Fibroblast of skin of scalp (primary cell): Measurements from ENCODE around the gene MGRN1.

ENCODE experiments used
- DNase-seq: peaks from one replicate; pipeline ENCODE4 v3.0.0-alpha.2; 2013

MGRN1 gene

DNA sequence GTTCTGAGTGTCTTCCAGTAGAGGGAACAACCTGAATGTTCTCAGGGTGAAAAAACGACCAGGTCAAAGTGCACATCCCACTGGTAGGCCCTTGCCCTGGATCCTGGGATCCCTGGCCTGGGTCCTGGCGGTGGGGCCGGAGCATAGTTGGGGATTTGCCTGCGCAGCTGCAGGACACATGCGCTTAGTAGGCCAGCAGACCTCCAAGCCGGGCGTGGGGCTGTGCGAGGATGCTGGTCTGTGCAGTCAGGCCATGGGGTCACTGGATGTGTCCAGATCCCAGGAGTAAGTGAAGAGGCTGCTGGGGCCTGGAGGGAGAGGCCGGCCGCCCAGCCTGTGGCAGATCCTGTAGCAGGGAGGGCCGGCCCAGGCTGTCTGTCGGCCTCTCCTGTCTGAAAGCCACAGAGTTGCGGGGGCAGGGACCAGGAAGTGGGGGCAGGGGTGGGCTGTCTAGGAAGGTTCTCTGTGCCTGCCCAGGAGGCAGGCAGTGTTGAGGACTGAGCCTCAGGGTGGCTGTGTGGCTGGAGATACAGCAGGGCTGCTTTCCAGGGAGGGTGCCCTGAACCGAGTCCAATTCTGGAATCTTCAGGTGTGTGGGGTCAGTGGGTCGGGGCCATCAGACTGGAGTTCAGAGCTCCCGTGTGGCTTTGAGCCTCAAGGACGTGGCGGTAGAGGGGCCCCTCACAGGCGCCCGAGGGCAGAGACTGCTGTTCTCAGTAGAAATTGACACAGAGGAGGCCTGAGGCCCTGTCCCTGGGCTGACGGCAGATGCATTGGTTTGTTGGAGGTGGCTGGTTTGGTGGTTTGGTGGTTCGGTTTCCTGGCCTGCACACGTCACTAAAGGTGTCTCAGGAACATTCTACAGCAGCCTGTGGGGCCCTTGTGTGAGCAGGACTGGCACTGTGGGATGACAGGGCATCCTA lies 51.5 kb downstream of the MGRN1 start:
- DNase-seq = no peak

DNA sequence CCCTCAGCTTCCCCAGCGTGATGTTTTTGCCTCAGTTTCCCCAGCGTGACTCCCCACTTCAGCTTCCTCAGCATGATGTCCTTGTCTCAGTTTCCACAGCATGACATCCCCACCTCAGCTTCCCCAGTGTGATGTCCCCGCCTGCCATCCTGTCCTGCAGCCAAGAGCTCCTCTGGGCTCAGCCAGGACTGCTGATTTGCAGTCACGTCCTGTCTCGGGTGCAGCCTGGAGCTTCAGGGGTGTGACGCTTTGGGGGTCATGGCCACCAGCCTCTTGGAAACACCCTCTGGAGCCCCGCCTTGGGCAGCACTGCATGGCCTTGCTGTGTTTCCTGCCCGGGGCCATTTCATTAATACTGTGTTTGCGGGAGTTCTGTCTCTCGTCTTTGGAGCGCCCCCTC lies 52.2 kb downstream of the MGRN1 start:
- DNase-seq = no peak

DNA sequence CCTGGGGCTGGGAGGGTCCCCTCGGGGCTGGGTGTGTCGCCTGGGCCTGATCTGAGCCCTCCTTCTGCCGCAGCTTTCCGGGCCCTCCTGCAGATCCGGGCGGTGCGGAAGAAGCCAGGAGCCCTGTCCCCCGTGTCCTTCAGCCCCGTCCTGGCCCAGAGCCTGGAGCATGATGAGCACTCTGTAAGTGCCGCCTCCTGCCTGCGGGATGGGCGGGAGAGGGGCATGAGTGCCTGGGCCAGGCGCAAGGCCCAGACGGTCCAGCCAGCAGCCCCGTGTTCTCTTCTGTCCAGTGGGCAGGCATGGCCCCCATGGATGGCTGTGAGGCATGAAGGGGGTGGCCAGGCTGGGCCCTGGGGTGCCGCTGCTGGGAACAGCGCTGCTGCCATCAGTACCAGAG lies 52.8 kb downstream of the MGRN1 start:
- DNase-seq = no peak

DNA sequence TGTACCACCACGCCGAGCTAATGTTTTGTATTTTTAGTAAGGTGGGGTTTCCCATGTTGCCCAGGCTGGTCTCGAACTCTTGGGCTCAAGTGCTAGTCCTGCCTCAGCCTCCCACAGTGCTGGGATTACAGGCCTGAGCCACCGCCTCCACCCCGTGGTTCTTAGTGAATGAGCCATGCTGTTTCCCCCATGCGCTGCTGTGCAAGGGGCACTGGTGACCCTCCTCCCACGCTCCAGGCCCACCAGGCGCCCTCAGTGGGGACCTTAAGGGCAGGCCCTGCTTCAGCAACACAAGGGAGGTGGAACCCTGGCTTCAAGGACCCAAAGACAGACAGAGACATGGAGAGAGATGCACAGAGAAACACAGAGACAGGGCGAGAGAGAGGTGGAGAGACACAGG lies 53.4 kb downstream of the MGRN1 start:
- no peak for DNase-seq

DNA sequence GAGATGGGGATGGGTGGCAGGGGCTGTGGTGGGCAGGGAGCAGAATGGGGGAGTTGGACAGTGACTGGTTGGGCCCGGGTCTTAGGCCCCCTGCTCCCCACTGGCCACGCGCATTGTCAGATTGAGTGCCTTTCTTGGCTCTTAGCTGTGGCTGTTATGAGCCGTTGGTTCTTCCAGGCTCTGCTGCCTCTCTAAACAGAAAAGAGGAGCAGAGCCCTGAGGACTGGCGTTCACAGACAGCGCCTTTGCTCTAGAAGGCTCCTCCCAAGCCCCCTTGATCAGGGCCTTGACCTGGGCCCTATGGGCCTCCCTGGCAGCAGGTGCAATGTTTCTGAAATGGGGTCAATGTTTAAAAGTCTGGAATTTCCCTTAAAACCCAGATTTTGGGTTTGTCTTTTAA lies 54.0 kb downstream of the MGRN1 start:
- DNase-seq = no peak

DNA sequence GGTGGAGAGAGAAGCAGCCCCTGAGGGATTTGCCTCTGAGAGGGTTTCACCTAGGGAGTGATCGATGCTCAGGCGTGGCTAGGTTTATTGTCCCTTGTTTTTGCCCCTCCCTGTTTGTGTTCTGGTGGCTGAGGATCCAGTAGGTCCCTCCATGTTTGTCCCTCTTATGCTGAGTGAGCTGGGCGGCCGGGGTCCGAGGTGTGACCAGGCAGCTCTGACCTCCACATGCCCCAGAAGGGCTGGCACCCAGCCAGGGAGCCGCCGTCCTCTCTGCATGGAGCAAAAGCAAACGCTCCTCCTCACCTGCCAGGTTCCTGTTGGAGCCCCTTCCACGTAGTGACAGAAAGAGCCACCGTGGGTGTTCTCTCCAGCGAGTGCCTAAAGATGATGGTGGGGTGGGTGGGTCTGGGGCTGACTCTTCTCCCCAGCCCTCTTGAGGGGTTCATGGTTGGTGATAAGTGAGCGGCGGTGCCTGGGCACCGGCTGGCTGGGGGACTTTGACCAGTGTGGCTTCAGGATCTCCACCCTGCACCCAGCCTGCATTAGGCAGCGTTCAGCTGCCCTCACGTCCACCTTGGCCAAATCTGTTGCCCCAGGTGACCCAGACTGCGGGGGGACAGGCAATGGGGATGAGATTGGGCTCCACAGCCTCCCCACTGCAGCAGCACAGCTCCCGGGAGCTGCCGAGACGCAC lies 54.7 kb downstream of the MGRN1 start:
- DNase-seq = no peak

DNA sequence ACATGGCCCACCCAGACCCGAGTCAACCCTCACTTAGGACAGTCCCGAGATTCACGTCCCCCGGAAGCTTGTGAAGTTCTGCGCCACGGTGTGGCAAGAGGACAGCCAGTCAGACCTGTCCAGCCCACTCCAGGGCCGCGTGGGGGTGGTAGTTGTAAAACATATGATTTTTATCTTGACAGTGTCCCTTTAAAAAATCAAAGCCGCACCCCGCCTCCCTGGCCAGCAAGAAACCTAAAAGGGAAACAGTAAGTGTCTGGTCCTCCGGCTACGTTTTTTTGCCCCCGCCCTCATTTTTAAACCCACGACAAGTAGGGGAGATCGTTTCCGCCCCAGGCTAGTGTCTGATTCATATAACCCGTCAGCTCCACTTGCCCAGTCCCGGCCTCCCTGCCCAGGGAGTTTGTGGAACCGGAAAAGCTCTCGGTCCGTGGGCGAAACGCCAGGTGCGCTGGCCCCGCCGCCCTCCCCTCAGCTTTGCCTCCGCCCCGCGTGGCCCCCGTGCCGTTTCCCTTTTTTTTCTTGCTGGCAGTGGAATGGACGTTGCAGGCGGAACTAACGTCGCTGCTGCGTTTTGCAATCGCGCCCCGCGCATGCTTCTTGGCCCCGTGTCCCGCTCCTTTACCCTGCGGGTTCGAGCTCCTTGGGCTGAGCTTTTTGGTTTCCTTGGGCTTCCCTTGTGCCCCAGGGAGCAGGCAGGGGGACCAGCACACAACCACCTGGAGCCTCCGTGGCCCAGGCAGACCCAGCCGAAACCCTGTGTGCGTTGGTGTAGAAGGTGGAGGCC lies 55.4 kb downstream of the MGRN1 start:
- no peak for DNase-seq

DNA sequence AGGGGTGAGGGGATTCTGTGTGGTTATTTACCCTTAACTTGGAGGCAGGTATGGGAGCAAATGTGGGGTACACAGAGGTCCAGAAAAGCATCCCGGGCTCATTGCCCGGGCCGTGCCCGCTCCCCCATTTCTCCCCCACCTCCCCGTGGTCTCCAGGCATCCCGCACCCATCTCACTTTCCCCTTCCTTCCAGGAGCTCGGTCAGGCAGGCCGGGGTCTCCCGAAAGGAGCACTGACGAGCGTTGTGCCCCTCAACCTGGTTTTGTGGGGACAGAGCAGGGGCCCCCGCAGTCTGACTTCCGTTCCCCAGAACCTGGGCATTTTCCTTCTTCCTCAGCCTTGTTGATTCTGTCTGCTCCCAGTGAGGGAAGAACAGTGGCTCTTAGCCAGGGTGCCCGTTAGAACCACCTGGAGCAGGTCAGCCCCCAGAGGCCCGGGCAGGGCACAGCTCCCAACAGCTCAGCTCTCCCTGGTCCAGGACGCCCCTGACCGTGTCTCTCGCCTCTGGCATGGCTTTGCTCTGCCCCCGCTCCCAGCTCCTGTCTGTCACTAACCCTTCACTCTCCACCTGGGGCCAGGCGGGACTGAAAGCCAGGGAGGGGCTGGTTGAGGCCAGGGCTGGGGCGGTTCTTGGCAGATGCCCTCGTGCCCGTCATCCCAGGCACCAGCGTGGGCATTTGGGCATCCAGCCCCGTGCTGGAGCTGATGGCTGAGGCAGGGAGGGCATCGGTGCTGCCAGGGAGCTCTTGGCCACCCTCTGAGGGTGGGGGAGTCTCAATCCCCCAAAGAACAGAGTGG lies 56.2 kb downstream of the MGRN1 start:
- no peak for DNase-seq

DNA sequence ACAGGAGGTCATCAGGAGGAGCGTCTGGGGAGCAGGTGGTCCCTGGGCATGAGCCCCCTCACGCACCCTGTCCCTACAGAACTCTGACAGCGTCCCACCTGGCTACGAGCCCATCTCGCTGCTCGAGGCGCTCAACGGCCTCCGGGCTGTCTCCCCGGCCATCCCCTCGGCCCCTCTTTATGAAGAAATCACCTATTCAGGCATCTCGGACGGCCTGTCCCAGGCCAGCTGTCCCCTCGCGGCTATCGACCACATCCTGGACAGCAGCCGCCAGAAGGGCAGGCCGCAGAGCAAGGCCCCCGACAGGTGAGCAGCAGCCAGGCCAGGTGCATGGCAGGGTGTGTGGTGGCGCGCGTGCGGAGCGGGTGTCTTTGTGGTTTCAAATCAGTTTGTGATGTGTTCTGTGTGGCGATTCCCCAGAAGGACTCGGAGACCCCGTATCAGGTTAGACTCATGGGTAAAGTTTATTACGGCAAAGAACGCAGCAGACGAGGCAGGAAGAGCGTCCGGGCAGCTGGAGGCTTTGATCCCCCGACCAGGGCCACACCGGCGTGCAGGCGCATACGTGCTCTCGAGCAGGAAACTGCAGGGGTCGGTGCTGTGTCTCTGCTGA lies 57.0 kb downstream of the MGRN1 start:
- no peak for DNase-seq

DNA sequence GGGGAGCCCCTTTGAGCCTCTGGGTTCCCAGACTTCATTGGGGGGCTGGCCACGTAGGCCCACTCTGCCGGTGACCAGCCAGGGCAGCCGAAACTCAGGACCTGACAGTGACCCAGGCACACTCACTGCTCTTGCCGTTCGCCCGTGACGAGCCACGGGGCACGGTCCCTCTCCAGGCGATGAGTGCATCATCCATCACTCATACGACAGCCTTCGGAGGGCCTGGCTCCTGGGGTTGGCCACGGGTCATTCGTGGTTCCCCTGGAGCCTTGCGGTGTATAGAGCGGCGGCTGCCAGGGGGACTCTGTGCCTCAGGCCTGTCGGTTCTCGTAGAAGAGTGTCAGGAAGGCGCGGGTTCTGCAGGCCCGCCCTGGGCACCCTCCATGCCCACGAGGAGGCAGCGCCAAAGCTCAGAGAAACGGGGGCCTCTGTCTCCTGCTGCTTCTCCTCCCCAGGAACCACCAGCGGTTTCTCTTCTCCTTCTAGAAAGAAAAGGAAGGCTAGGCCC lies 57.5 kb downstream of the MGRN1 start:
- no peak for DNase-seq

DNA sequence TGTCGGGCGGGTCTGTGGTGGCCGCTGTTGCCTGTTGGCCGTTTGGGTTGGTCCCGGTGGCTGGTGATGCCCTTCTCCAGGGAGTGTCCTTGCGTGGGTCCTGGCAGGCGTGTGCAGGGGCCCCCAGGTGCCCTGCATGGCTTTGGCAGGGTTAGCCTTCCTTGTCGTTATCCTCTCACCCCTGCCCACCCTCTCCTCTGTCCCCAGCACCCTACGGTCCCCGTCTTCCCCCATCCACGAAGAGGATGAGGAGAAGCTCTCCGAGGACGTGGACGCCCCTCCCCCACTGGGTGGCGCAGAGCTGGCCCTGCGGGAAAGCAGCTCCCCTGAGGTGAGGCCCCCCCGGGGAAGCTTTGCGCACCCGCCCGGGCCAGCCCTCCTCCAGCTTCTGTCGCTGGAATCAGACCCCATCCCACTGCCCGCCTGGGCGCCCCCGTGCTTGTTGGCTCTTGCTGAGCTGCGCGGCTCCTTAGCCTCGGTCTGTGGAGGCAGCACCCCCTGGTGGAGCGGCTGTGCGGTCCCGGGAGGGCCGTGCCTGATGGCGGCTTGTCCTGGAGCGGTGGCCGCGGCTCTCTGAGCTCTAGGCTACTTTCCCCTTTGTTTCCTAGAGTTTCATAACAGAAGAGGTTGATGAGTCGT lies 58.1 kb downstream of the MGRN1 start:
- DNase-seq = no peak

DNA sequence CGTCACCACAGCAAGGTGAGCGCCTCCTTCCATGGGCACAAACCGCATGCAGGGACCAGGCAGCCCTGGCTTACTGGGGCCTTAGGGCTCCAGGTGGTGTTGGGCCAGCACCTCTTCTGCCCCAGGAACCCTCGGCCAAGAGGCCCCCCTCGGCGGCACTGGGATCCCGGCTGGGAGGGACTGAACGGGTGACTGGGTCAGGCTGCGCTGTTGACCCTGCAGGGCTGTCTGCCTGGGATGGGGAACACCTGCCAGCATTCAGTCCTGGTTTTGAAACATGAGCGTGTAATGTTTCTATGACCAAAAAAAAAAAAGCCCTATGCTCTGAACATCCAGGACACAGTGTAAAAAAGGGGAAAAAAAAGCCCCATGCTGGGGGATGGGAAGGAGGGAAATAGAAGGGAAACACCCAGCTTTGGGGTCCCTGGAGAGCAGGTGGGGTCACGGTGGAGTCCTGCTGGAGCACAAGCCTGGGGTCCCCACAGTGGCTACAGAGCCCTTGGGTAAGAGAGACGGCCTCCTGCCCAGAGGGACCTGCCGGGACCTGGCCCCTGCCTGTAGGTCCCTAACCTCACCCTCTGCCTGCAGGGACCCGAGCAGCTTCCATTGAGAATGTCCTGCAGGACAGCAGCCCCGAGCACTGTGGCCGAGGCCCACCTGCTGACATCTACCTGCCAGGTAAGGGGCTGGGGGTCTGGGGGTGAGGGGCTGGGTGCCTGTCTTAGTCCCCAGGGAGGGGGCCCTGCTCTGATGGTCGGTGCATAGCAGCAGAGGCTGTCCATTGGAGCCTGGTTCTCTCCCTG lies 58.8 kb downstream of the MGRN1 start:
- no peak for DNase-seq

DNA sequence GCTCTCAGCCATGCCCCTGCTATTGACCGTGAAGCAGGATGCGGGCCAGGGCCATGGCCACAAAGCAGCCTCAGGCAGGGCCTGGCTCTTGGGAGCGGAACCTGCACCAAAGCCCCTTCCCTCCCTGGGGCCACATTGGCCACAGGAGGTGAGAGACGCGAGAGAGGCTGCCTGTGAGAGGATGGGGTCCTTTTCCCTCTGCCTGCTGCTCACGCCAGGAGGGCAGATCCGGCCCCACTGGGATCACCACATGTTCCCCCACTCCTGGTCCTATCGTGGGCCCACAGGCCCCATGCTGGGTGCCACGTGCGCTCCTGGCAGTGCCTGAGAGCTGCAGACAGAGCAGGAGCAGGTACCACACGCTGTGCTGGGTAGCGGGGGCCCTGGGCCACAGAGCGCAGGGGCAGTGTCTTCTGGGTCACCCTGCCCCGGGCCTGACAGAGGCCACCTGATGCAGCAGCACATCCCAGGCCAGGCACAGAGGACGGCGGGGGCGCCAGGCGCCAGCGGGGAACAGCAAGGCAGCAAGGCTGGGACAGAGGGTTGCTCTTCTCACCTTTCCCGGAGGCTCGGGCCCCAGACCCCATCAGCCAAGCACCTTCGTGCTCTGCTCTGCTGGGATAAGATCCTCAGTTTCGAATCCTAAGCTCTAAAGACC lies 59.6 kb downstream of the MGRN1 start:
- DNase-seq = no peak

DNA sequence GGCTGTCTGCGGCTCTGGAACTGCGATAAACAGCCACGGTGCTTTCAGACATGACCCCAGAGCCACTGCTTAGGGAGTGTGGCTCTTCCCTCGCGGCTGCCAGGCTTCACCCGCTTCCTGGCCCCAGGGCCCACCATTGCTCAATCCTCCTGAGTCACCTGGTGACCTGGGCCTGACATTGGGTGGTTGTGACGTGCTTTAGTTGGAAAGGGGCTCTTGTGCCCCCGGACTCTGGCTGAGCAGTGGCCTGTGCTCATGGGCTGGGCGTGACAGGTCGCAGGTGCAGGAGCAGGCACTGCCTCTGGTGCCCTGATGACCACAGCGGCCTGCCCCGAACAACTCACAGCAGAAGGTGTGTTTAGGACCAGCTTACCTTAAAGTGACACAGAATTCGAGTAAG lies 60.1 kb downstream of the MGRN1 start:
- no peak for DNase-seq

DNA sequence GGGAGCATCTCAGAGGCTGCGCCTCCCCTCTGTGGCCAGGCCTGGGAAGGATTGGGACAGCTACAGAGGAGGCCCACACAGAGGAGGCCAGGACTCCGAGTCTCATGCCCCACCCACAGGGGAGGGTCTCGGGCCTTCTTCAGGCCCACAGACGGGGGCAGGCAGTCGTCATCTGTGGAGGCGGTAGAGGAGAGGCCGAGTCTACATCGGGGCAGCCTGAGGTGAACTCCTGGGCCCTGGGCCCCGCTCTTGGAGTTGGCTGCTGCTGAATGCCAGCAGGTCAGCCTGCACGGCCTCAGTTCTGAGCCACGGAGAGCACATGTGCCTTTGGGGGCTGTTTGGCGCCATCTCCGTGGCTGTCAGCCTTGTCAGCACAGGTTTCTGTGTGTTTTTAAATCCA lies 60.7 kb downstream of the MGRN1 start:
- DNase-seq = no peak

DNA sequence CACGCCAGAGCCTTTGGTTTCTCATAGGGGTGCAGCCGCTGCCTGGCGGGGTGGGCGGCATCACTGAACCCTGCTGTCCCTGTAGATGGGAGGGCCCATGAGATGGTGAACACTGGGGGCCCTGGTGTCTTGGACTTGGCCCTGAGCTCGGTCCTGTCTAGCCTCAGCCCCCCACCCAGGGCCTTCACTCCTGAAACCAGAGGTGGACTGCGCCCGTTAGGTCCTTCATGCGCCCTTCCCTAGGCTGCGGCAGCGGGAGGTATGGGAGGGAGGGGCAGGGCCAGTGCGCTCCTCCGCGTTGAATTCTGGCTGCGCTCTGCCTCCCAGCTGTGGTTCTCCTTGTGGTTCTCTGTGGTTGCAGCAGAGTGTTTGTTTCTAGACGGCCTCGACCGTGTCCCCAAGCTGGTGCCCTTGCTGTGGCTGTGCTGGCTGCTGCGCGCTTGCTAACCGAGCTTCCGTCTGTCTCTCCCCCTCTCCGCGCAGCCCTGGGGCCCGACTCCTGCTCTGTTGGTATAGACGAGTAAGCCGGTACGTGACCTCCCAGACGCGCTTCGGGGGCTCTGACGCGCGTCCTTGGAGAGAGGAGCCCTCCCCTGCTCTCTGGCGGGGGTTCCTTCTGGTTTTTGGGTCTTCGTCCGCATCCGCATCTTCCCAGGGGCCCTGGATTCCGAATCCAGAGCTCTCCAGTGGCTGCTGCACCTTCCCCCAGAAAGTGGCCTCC lies 61.3 kb downstream of the MGRN1 start:
- no peak for DNase-seq

DNA sequence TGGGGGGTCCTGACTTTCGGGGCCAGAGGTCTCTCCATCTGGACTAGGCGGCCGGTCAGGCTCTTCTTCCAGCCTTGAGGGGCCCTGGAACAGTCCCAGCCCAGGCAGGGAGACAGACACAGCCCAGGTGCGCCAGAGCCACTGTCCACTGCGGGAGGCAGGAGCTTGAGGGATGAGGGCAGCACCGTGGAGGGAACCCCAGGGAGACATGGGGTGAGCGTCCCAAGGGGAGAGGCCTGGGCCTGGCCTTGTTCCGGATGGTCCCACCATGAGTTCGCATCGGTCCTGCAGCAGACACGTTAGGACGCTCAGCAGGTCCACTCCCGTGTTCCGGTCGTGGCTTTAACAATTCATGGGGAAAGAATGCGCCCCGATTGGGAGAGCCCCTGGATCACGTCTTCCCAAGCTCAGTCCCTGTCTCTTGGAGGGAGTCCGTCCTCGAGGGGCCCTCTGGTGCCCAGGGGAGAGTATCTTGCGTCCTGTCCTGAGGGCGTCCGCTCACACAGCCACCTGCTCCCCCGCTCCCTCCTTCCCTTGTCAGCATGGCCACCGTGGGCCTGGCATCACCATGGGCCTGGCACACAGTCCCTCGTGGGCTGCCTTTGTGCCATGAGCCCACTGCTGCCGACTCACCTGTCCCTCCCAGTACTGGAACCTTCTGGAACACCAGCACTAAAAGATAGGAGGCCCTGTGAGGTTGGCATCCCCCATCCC lies 62.0 kb downstream of the MGRN1 start:
- no peak for DNase-seq

DNA sequence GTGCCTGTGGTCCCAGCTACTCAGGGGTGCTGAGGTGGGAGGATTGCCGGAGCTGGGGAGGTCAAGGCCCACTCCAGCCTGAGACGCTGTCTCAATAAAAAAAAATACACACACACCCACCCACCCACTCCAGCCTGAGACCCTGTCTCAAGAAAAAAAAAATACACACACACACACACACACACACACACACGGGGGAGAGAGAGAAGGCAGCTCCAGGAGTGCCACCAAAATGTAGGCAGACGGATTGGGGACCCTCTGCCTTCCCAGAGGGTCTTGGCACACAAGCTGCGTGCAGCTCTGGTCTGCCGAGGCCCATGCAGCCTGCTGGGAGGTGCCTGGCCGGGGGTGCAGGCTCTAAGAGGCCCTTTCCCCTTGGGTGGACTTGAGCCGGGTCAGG lies 62.8 kb downstream of the MGRN1 start:
- no peak for DNase-seq
